HepG2 (cell line): Measurements from ENCODE around the gene ZNF804B. TPM values are rescaled to one million over a fixed set of nuclear protein-coding genes. Genes with fewer than 3 reads are reported as not detected.

Source experiments
- ATAC-seq: fragments of 200-7000 bp; cut with Tn5 transposase; 3 replicates; pipeline ENCODE4 v1.9.1; 2020; ENCODE audit warnings: mild to moderate bottlenecking, moderate library complexity
- BruUV-seq: library from RNA; stranded (reverse); fragments of 400-500 nt; replicated peaks from 2 replicates; lab custom pipeline; 2021; lab: Mats Ljungman, UMichigan
- CTCF ChIA-PET: fragments of 300-600 bp; formaldehyde crosslinking; extraction: SDS; loops from one replicate; lab custom pipeline; 2021; ENCODE audit warnings: low total read pairs, inconsistent platforms, low intra/inter-chr PET ratio; lab: Yijun Ruan, JAX
- POLR2A ChIA-PET: fragments of 350-600 bp; sonication (Branson Sonifier 250); formaldehyde crosslinking; loops from one replicate; lab custom pipeline; 2020; ENCODE audit warnings: antibody characterized with exemption, inconsistent platforms; lab: Yijun Ruan, JAX
- DNase-seq: peaks from one replicate; pipeline ENCODE4 v3.0.0-alpha.2; 2015; ENCODE audit warnings: low spot score
- FAIRE-seq: peaks from 3 replicates; lab custom pipeline; 2011; peaks lifted over from hg19 to GRCh38; lab: Jason Lieb, UNC
- H2AFZ ChIP-seq: one replicate; pipeline ENCODE4 v1.6.1; 2011; ENCODE audit warnings: low read length, inconsistent platforms
- H3K27ac ChIP-seq: fragments of 300-600 bp; 3 replicates; pipeline ENCODE4 v1.8.0; 2011; ENCODE audit warnings: mixed run types, mild to moderate bottlenecking, mixed read lengths, low read length, inconsistent platforms; ENCODE audit not compliant: insufficient read depth; ENCODE audit errors: extremely low read length
- H3K27me3 ChIP-seq, 2 experiments: fragments of 200-600 bp in 1 of 2; 2 replicates in 1 of 2; 3 replicates in 1 of 2; pipeline versions ENCODE4 v1.6.0 to v1.8.0; 2011; ENCODE audit warnings: low read length in 2 of 2, mild to moderate bottlenecking in 2 of 2, moderate library complexity in 2 of 2, inconsistent platforms in 1 of 2; ENCODE audit not compliant: insufficient read depth in 2 of 2, control insufficient read depth in 1 of 2
- H3K36me3 ChIP-seq, 2 experiments: fragments of 200-600 bp in 1 of 2; replicated peaks in 1 of 2; 2 replicates in 1 of 2; 3 replicates in 1 of 2; pipeline versions ENCODE4 v1.5.1 to v1.8.0; 2011; ENCODE audit warnings: low read length in 2 of 2, inconsistent platforms in 1 of 2; ENCODE audit not compliant: insufficient read depth in 2 of 2, control insufficient read depth in 1 of 2
- H3K4me1 ChIP-seq: 2 replicates; pipeline ENCODE4 v1.5.1; 2012; ENCODE audit warnings: low read length, inconsistent platforms; ENCODE audit not compliant: insufficient read depth
- H3K4me2 ChIP-seq: 2 replicates; pipeline ENCODE4 v1.6.0; 2011; ENCODE audit warnings: low read depth, low read length, inconsistent platforms
- H3K4me3 ChIP-seq, 3 experiments: fragments of 200-600 bp in 1 of 3; sonication (generic), shearing (Covaris generic) in 1 of 3; replicated peaks in 1 of 3; 2 replicates each; pipeline ENCODE4 v1.5.1; 2011 to 2016; ENCODE audit warnings: low read length in 3 of 3, inconsistent platforms in 2 of 3, low read depth in 2 of 3, mild to moderate bottlenecking in 2 of 3, control low read depth in 1 of 3, mixed read lengths in 1 of 3; ENCODE audit not compliant: insufficient read depth in 1 of 3
- H3K79me2 ChIP-seq: one replicate; pipeline ENCODE4 v1.6.1; 2011; ENCODE audit warnings: low read length, inconsistent platforms; ENCODE audit not compliant: insufficient read depth
- H3K9ac ChIP-seq: 2 replicates; pipeline ENCODE4 v1.6.0; 2011; ENCODE audit warnings: mild to moderate bottlenecking, low read depth, low read length, inconsistent platforms; ENCODE audit not compliant: insufficient read depth
- H3K9me3 ChIP-seq: 2 replicates; pipeline ENCODE4 v1.5.1; 2012; ENCODE audit warnings: mild to moderate bottlenecking, low read length
- H4K20me1 ChIP-seq: 2 replicates; pipeline ENCODE4 v1.6.0; 2011; ENCODE audit warnings: inconsistent platforms, mild to moderate bottlenecking, low read length, moderate library complexity; ENCODE audit not compliant: insufficient read depth
- CAMTA2 ChIP-seq: sonication (generic); formaldehyde crosslinking; IDR thresholded peaks from 2 replicates; pipeline ENCODE4 v1.4.0; 2020; ENCODE audit warnings: mild to moderate bottlenecking, missing genetic modification reagents, borderline replicate concordance
- FOXK1 ChIP-seq: sonication (generic); formaldehyde crosslinking; IDR thresholded peaks from 2 replicates; pipeline ENCODE4 v1.4.0; 2020; ENCODE audit warnings: low read depth, missing genetic modification reagents, borderline replicate concordance
- NCOA1 ChIP-seq: sonication (generic); formaldehyde crosslinking; IDR thresholded peaks from 2 replicates; pipeline ENCODE4 v1.9.0; 2021; ENCODE audit warnings: missing genetic modification reagents
- ONECUT2 ChIP-seq: sonication (generic); formaldehyde crosslinking; IDR thresholded peaks from 2 replicates; pipeline ENCODE4 v1.4.0; 2020; ENCODE audit warnings: missing genetic modification reagents
- PHB2 ChIP-seq: fragments of 450-650 bp; IDR thresholded peaks from 2 replicates; pipeline ENCODE4 v1.6.1; 2018; ENCODE audit not compliant: partially characterized antibody
- ZBTB20 ChIP-seq: sonication (generic); formaldehyde crosslinking; IDR thresholded peaks from 2 replicates; pipeline ENCODE4 v1.8.1; 2023; ENCODE audit warnings: missing genetic modification reagents, low read depth, mild to moderate bottlenecking, borderline replicate concordance
- ZNF138 ChIP-seq: sonication (generic); formaldehyde crosslinking; IDR thresholded peaks from 2 replicates; pipeline ENCODE4 v1.5.0; 2020; ENCODE audit warnings: mild to moderate bottlenecking, low read depth, missing genetic modification reagents
- ZNF256 ChIP-seq: sonication (generic); formaldehyde crosslinking; conservative IDR thresholded peaks from 2 replicates; pipeline ENCODE4 v1.4.0; 2020; ENCODE audit warnings: missing genetic modification reagents
- ZNF326 ChIP-seq: sonication (generic); formaldehyde crosslinking; IDR thresholded peaks from 2 replicates; pipeline ENCODE4 v1.4.0; 2020; ENCODE audit warnings: missing genetic modification reagents, borderline replicate concordance
- ZNF33A ChIP-seq: sonication (generic); formaldehyde crosslinking; IDR thresholded peaks from 2 replicates; pipeline ENCODE4 v1.5.1; 2020; ENCODE audit warnings: missing genetic modification reagents, mild to moderate bottlenecking, moderate library complexity, borderline replicate concordance
- ZNF382 ChIP-seq: sonication (generic); formaldehyde crosslinking; IDR thresholded peaks from 2 replicates; pipeline ENCODE4 v1.5.0; 2020; ENCODE audit warnings: missing genetic modification reagents, mild to moderate bottlenecking, borderline replicate concordance
- ZNF644 ChIP-seq: IDR thresholded peaks from 2 replicates; pipeline ENCODE4 v1.6.1; 2016; ENCODE audit warnings: low read depth
- ZNF678 ChIP-seq: sonication (generic); formaldehyde crosslinking; IDR thresholded peaks from 2 replicates; pipeline ENCODE4 v1.4.0; 2020; ENCODE audit warnings: mild to moderate bottlenecking, missing genetic modification reagents
- ZNF737 ChIP-seq: sonication (generic); formaldehyde crosslinking; IDR thresholded peaks from 2 replicates; pipeline ENCODE4 v1.5.0; 2020; ENCODE audit warnings: missing genetic modification reagents, mild to moderate bottlenecking, borderline replicate concordance
- WGBS: methylation state at CpG from one replicate; pipeline ENCODE4 v1.1.6; 2017; ENCODE audit warnings: low lambda C conversion rate; 5-methylcytosine and 5-hydroxymethylcytosine counted together
- in situ Hi-C: cut with HindIII; loops from 2 replicates; pipeline ENCODE4 v1.10.0; 2017; ENCODE audit warnings: low pct_unique_long_range_greater_than_20kb; ENCODE audit not compliant: extremely low pct_ligation_motif_present
- intact Hi-C: fragments of 100-400 bp; cut with micrococcal nuclease; formaldehyde crosslinking; loops from one replicate; pipeline ENCODE4 v1.10.0; 2022; ENCODE audit not compliant: unreplicated experiment
- polyA plus RNA-seq, 8 experiments: library from polyadenylated mRNA; depleted of rRNA in 3 of 8; stranded (reverse) in 7 of 8; unstranded in 1 of 8; fragments of >200 nt; fragmentation: Illumina TruSeq in 4 of 8; extraction: Trizol in 4 of 8; gene quantifications; 2 replicates each; pipeline versions ENCODE4 v1.2.1 to v1.2.3, GENCODE V29; 2011 to 2016; ENCODE audit warnings: low read depth in 4 of 8, missing spikeins in 1 of 8, mixed read lengths in 1 of 8; ENCODE audit not compliant: insufficient read depth in 1 of 8
- total RNA-seq, 5 experiments: library from RNA; depleted of rRNA; stranded (reverse); fragments of >200 nt; fragmentation: Illumina TruSeq; extraction: Trizol; gene quantifications; 2 replicates each; pipeline ENCODE4 v1.2.3, GENCODE V29; 2016; ENCODE audit warnings: low read depth in 1 of 5
- TF ChIP-seq, protein P1 (sequence below): sonication (generic); formaldehyde crosslinking; IDR thresholded peaks from 2 replicates; pipeline ENCODE4 v1.5.0; 2020; ENCODE audit warnings: mild to moderate bottlenecking, missing genetic modification reagents, borderline replicate concordance
- TF ChIP-seq, protein P2 (sequence below): sonication (generic); formaldehyde crosslinking; conservative IDR thresholded peaks from 2 replicates; pipeline ENCODE4 v1.4.0; 2020; ENCODE audit warnings: missing genetic modification reagents
- TF ChIP-seq, protein P3 (sequence below): IDR thresholded peaks from 2 replicates; pipeline ENCODE4 v1.6.1; 2016; ENCODE audit warnings: mild to moderate bottlenecking

Gene ZNF804B
- total and polyA plus RNA-seq, 2 of the 13 experiments (the other 11 are each of a cell fraction or from before 2014, with no cell fraction given), result not detected

DNA sequence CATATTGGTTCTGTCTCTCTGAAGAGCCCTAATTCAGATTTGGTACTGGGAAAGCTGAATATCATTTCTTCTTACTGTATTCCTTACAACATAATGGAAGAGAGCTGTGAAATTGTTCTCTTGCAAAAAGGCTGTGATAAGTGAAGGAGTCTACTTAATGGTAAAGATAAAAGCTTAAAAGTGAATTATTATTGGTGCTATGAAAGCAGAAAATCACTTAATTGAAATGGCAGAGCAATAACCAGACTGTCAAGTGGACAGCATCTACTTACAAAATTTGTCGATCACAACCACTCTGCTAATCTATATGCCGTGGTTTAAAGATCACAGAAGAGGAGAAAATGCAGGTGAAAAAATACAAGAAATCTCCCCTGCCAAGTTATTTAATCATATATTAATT, 300.7 kb downstream of the ZNF804B start:
- ChIA-PET CTCF (no interaction called here), POLR2A (no interaction called here)
- in situ Hi-C loops (no loop called here), intact Hi-C loops (no loop called here)
- no peak overlapping the region for H3K9ac ChIP-seq
- H2AFZ ChIP-seq, result no peak overlapping the region
- no peaks in the 10 kb centered on the region for H3K79me2 ChIP-seq
- no TSS peak for BruUV-seq
- H3K4me2 ChIP-seq, result no peak overlapping the region
- 0% methylated on average over 2 of the region's 2 CpGs for WGBS
- H3K36me3 ChIP-seq, result no peaks in the 10 kb centered on the region
- no peaks in the 10 kb centered on the region for H4K20me1 ChIP-seq
- ATAC-seq, result no peak
- no peak overlapping the region for H3K4me3 ChIP-seq
- H3K27me3 ChIP-seq, result no peaks in the 10 kb centered on the region
- no peak for TF ChIP-seq ZBTB20
- no peak for TF ChIP-seq ZNF678 (CRISPR knock-in tag)
- TF ChIP-seq CAMTA2 (CRISPR knock-in tag), result no peak
- TF ChIP-seq, protein P1, sequence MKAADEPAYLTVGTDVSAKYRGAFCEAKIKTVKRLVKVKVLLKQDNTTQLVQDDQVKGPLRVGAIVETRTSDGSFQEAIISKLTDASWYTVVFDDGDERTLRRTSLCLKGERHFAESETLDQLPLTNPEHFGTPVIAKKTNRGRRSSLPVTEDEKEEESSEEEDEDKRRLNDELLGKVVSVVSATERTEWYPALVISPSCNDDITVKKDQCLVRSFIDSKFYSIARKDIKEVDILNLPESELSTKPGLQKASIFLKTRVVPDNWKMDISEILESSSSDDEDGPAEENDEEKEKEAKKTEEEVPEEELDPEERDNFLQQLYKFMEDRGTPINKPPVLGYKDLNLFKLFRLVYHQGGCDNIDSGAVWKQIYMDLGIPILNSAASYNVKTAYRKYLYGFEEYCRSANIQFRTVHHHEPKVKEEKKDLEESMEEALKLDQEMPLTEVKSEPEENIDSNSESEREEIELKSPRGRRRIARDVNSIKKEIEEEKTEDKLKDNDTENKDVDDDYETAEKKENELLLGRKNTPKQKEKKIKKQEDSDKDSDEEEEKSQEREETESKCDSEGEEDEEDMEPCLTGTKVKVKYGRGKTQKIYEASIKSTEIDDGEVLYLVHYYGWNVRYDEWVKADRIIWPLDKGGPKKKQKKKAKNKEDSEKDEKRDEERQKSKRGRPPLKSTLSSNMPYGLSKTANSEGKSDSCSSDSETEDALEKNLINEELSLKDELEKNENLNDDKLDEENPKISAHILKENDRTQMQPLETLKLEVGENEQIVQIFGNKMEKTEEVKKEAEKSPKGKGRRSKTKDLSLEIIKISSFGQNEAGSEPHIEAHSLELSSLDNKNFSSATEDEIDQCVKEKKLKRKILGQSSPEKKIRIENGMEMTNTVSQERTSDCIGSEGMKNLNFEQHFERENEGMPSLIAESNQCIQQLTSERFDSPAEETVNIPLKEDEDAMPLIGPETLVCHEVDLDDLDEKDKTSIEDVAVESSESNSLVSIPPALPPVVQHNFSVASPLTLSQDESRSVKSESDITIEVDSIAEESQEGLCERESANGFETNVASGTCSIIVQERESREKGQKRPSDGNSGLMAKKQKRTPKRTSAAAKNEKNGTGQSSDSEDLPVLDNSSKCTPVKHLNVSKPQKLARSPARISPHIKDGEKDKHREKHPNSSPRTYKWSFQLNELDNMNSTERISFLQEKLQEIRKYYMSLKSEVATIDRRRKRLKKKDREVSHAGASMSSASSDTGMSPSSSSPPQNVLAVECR (CRISPR knock-in tag), result no peak
- no peak for TF ChIP-seq PHB2
- TF ChIP-seq ZNF737, result no peak
- TF ChIP-seq ZNF326 (CRISPR knock-in tag), result no peak
- TF ChIP-seq ZNF382 (CRISPR knock-in tag), result no peak
- TF ChIP-seq, protein P2, sequence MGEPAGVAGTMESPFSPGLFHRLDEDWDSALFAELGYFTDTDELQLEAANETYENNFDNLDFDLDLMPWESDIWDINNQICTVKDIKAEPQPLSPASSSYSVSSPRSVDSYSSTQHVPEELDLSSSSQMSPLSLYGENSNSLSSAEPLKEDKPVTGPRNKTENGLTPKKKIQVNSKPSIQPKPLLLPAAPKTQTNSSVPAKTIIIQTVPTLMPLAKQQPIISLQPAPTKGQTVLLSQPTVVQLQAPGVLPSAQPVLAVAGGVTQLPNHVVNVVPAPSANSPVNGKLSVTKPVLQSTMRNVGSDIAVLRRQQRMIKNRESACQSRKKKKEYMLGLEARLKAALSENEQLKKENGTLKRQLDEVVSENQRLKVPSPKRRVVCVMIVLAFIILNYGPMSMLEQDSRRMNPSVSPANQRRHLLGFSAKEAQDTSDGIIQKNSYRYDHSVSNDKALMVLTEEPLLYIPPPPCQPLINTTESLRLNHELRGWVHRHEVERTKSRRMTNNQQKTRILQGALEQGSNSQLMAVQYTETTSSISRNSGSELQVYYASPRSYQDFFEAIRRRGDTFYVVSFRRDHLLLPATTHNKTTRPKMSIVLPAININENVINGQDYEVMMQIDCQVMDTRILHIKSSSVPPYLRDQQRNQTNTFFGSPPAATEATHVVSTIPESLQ, result no peak
- no peak for TF ChIP-seq ZNF138
- no peak for TF ChIP-seq ZNF33A (CRISPR knock-in tag)
- TF ChIP-seq, protein P3, sequence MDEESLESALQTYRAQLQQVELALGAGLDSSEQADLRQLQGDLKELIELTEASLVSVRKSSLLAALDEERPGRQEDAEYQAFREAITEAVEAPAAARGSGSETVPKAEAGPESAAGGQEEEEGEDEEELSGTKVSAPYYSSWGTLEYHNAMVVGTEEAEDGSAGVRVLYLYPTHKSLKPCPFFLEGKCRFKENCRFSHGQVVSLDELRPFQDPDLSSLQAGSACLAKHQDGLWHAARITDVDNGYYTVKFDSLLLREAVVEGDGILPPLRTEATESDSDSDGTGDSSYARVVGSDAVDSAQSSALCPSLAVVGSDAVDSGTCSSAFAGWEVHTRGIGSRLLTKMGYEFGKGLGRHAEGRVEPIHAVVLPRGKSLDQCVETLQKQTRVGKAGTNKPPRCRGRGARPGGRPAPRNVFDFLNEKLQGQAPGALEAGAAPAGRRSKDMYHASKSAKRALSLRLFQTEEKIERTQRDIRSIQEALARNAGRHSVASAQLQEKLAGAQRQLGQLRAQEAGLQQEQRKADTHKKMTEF (CRISPR knock-in tag), result no peak
- TF ChIP-seq FOXK1 (CRISPR knock-in tag), result no peak
- TF ChIP-seq ZNF256 (CRISPR knock-in tag), result no peak
- TF ChIP-seq NCOA1, result no peak
- no peak for TF ChIP-seq ONECUT2 (CRISPR knock-in tag)
- no peak for TF ChIP-seq ZNF644 (CRISPR knock-in tag)
- peaks cover 5% of the 10 kb centered on the region; the same call in 1 of the 2 replicates for H3K9me3 ChIP-seq
- no peak overlapping the region for H3K27ac ChIP-seq
- no peak for DNase-seq
- no peak for FAIRE-seq
- no peaks in the 10 kb centered on the region for H3K4me1 ChIP-seq
